ENCODE data around the gene TMEM92. TPM values are rescaled to one million over a fixed set of nuclear protein-coding genes. Genes with fewer than 3 reads are reported as not detected.

Gene TMEM92
- total RNA-seq, 1 donor from 2014 or later, result 28.1 TPM

- TF ChIP-seq CTCF (IDR thresholded peaks at IDR 0.05; ENCODE audit: unreplicated experiment), result no peak
- no peak for DNase-seq (ENCODE audit: low spot score)
- H3K9me3 Mint-ChIP-seq (ENCODE audit: unreplicated experiment), result no peaks in the 10 kb centered on the region
- no peak overlapping the region for H3K4me3 Mint-ChIP-seq (ENCODE audit: unreplicated experiment)
- peaks cover 6% of the 10 kb centered on the region for H3K36me3 Mint-ChIP-seq (ENCODE audit: low read depth, unreplicated experiment)
- H3K27ac Mint-ChIP-seq (ENCODE audit: unreplicated experiment), result no peak overlapping the region
- H3K4me1 Mint-ChIP-seq (ENCODE audit: unreplicated experiment), result peaks cover 22% of the 10 kb centered on the region
- peaks cover 16% of the 10 kb centered on the region for H3K27me3 Mint-ChIP-seq (ENCODE audit: unreplicated experiment)
Measured at GRCh38 chr17:50272246-50272645, 2.0 kb upstream of the TMEM92 start.

GRCh38 chr17:50272711-50273653, 1.3 kb upstream of the TMEM92 start:
- DNase-seq (ENCODE audit: low spot score), result peak; percentile 85
- Mint-ChIP-seq H3K27me3 (ENCODE audit: unreplicated experiment) (peaks cover 14% of the 10 kb centered on the region), H3K27ac (ENCODE audit: unreplicated experiment) (peak overlapping the region; percentile 7), H3K4me1 (ENCODE audit: unreplicated experiment) (peaks cover 22% of the 10 kb centered on the region), H3K4me3 (ENCODE audit: unreplicated experiment) (peak overlapping the region; percentile 88), H3K9me3 (ENCODE audit: unreplicated experiment) (no peaks in the 10 kb centered on the region), H3K36me3 (ENCODE audit: low read depth, unreplicated experiment) (peaks cover 6% of the 10 kb centered on the region)
- TF ChIP-seq CTCF (IDR thresholded peaks at IDR 0.05; ENCODE audit: unreplicated experiment), result peak; percentile 98

- Mint-ChIP-seq H3K36me3 (ENCODE audit: low read depth, unreplicated experiment) (peaks cover 6% of the 10 kb centered on the region), H3K27me3 (ENCODE audit: unreplicated experiment) (peaks cover 14% of the 10 kb centered on the region), H3K27ac (ENCODE audit: unreplicated experiment) (no peak overlapping the region), H3K4me1 (ENCODE audit: unreplicated experiment) (peaks cover 22% of the 10 kb centered on the region), H3K4me3 (ENCODE audit: unreplicated experiment) (peak overlapping the region; percentile 91), H3K9me3 (ENCODE audit: unreplicated experiment) (no peaks in the 10 kb centered on the region)
- TF ChIP-seq CTCF (IDR thresholded peaks at IDR 0.05; ENCODE audit: unreplicated experiment), result no peak
- no peak for DNase-seq (ENCODE audit: low spot score)
Measured at GRCh38 chr17:50273654-50274040, 619 bp upstream of the TMEM92 start.

GRCh38 chr17:50274897-50275221, 593 bp downstream of the TMEM92 start:
- peaks cover 14% of the 10 kb centered on the region for H3K27me3 Mint-ChIP-seq (ENCODE audit: unreplicated experiment)
- DNase-seq (ENCODE audit: low spot score), result no peak
- TF ChIP-seq CTCF (IDR thresholded peaks at IDR 0.05; ENCODE audit: unreplicated experiment), result no peak
- peak overlapping the region; percentile 91 for H3K4me3 Mint-ChIP-seq (ENCODE audit: unreplicated experiment)
- peaks cover 28% of the 10 kb centered on the region for H3K4me1 Mint-ChIP-seq (ENCODE audit: unreplicated experiment)
- no peaks in the 10 kb centered on the region for H3K9me3 Mint-ChIP-seq (ENCODE audit: unreplicated experiment)
- peak overlapping the region; percentile 86 for H3K27ac Mint-ChIP-seq (ENCODE audit: unreplicated experiment)
- H3K36me3 Mint-ChIP-seq (ENCODE audit: low read depth, unreplicated experiment), result peaks cover 6% of the 10 kb centered on the region

GRCh38 chr17:50275279-50275678, 1.0 kb downstream of the TMEM92 start:
- H3K9me3 Mint-ChIP-seq (ENCODE audit: unreplicated experiment), result no peaks in the 10 kb centered on the region
- no peak for TF ChIP-seq CTCF (IDR thresholded peaks at IDR 0.05; ENCODE audit: unreplicated experiment)
- peak overlapping the region; percentile 64 for H3K27ac Mint-ChIP-seq (ENCODE audit: unreplicated experiment)
- H3K4me1 Mint-ChIP-seq (ENCODE audit: unreplicated experiment), result peaks cover 31% of the 10 kb centered on the region
- peaks cover 6% of the 10 kb centered on the region for H3K36me3 Mint-ChIP-seq (ENCODE audit: low read depth, unreplicated experiment)
- peaks cover 14% of the 10 kb centered on the region for H3K27me3 Mint-ChIP-seq (ENCODE audit: unreplicated experiment)
- no peak for DNase-seq (ENCODE audit: low spot score)
- H3K4me3 Mint-ChIP-seq (ENCODE audit: unreplicated experiment), result peak overlapping the region; percentile 91

Data from endothelial cell (in vitro differentiated cells).